ENCODE data around the gene GOPC. TPM values are rescaled to one million over a fixed set of nuclear protein-coding genes. Genes with fewer than 3 reads are reported as not detected.

GOPC gene
- total RNA-seq, 1 experiment from 2014 or later: 18.7 TPM

- DNase-seq: no peak
- H3K14ac ChIP-seq (ENCODE audit: insufficient read depth, low read length): no peak overlapping the region
- no CpG with 5 or more reads among the region's 3 CpGs for WGBS (ENCODE audit: extremely low coverage, insufficient read length, low lambda C conversion rate)
- Mint-ChIP-seq H3K27ac (no peak overlapping the region), H3K9me3 (peaks cover 4 to 6% of the 10 kb centered on the region in 2 experiments; a peak in 1 of 5 replicates), H3K4me3 (no peak overlapping the region), H3K36me3 (ENCODE audit: insufficient read depth in 1 of 3, low read depth in 3 of 3) (peaks cover 11 to 27% (median 19%) of the 10 kb centered on the region in 3 experiments; a peak in 6 of 7 replicates), H3K27me3 (ENCODE audit: low read depth) (no peaks in the 10 kb centered on the region), H3K4me1 (no peaks in the 10 kb centered on the region)
- no peak overlapping the region for H2AK5ac ChIP-seq (ENCODE audit: insufficient read length, low read length)
- H2BK15ac ChIP-seq (ENCODE audit: low read depth, low read length): no peak overlapping the region
- H3K23ac ChIP-seq (ENCODE audit: insufficient read length, low read depth, low read length): no peak overlapping the region
- TF ChIP-seq CTCF (conservative IDR thresholded peaks at IDR 0.05): no peak
- no peaks in the 10 kb centered on the region for H3K9me3 ChIP-seq (ENCODE audit: control insufficient read depth, low read depth, low read length)
- H3K4me1 ChIP-seq (ENCODE audit: insufficient read depth, low read length): no peaks in the 10 kb centered on the region
- no peak overlapping the region for H2BK5ac ChIP-seq (ENCODE audit: insufficient read length, low read length)
- H3K9ac ChIP-seq (ENCODE audit: extremely low read depth, insufficient read length, low read length): no peak overlapping the region
- no peak overlapping the region for H2BK20ac ChIP-seq (ENCODE audit: low read depth, low read length, poor library complexity, severe bottlenecking)
- no peak overlapping the region for H2BK120ac ChIP-seq (ENCODE audit: low read depth, low read length, poor library complexity, severe bottlenecking)
- H4K5ac ChIP-seq (ENCODE audit: insufficient read length, low read depth, low read length): no peak overlapping the region
- no peaks in the 10 kb centered on the region for H4K20me1 ChIP-seq (ENCODE audit: control insufficient read depth, insufficient read depth, insufficient read length)
- H3K27me3 ChIP-seq (ENCODE audit: insufficient read depth, low read length): no peaks in the 10 kb centered on the region
- H3K4me2 ChIP-seq (ENCODE audit: insufficient read depth, insufficient read length, low read length): no peak overlapping the region
- H2AFZ ChIP-seq (ENCODE audit: low read length): no peak overlapping the region
- no peak overlapping the region for H3T11ph ChIP-seq (ENCODE audit: low read length)
- no peaks in the 10 kb centered on the region; the same call in 1 of the 2 replicates for H3K79me2 ChIP-seq (ENCODE audit: insufficient read depth, low read length)
- no peaks in the 10 kb centered on the region for H3K23me2 ChIP-seq (ENCODE audit: insufficient read length, low read depth, low read length, poor library complexity, severe bottlenecking)
- H4K91ac ChIP-seq (ENCODE audit: insufficient read length, low read depth, low read length): no peak overlapping the region
- no peak overlapping the region for H3K18ac ChIP-seq (ENCODE audit: insufficient read length, low read depth, low read length)
- H2BK12ac ChIP-seq (ENCODE audit: insufficient read length, low read depth, low read length): no peak overlapping the region
- no peak overlapping the region for H3K4ac ChIP-seq (ENCODE audit: low read depth, low read length)
- no peak overlapping the region for H4K8ac ChIP-seq (replicated peaks; ENCODE audit: insufficient read length, low read depth, low read length)
- no peak overlapping the region for H3K56ac ChIP-seq (ENCODE audit: insufficient read length, low read depth, low read length)
- no peaks in the 10 kb centered on the region for H3K79me1 ChIP-seq (ENCODE audit: insufficient read depth, low read depth, low read length, poor library complexity, severe bottlenecking)
- H3K27ac ChIP-seq (ENCODE audit: insufficient read length, low read depth, low read length): no peak overlapping the region
Observed at GRCh38 chr6:117591405-117591804, 10.9 kb downstream of the GOPC start.

Measured in H9 (cell line).